ENCODE measurements around the gene GPR156.
A peak's percentile ranks its signal among the peaks of the same experiment; 100 is the strongest.

Gene GPR156

DNA sequence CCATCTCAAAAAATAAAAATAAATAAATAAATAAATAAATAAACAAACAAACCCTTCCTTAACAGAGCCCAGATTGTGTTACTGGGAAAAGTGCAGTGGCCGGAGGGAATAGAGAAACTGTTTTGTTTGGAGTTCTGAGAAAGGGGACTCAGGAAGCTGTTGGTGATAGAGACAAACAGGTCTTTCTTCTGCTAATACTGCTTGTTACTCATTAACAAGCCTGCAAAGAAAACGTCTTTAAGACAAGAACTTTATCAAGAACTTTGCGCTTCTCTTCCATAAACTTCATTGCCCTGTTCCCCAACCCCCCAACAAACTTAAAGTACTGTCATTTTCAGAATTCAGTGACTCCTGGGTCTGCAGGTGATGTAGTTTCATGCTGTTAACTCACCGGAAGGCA is 122.0 kb downstream of the GPR156 start:
- CTCF ChIA-PET: no interaction called here
- no peak overlapping the region for H3K27ac ChIP-seq (ENCODE audit: extremely low read depth, low read depth, low read length)
- H3K4me1 ChIP-seq (ENCODE audit: control insufficient read depth, insufficient read depth, low read length): no peaks in the 10 kb centered on the region
- no peaks in the 10 kb centered on the region for H3K9me3 ChIP-seq (ENCODE audit: control insufficient read depth, insufficient read depth, low read depth, low read length)
- no peaks in the 10 kb centered on the region for H3K36me3 ChIP-seq (ENCODE audit: control insufficient read depth in 2 of 2, insufficient read depth in 1 of 2, low read length in 2 of 2)
- no peak overlapping the region for H3K4me3 ChIP-seq (ENCODE audit: low read depth, low read length)
- TF ChIP-seq ZNF350 (tag by site-specific recombination; IDR thresholded peaks at IDR 0.05) (no peak), ZNF664 (tag by site-specific recombination; IDR thresholded peaks at IDR 0.05) (no peak), IKZF3 (tag by site-specific recombination; IDR thresholded peaks at IDR 0.05) (no peak), SP7 (tag by site-specific recombination; IDR thresholded peaks at IDR 0.05) (no peak)
- POLR2A ChIA-PET: no interaction called here

DNA sequence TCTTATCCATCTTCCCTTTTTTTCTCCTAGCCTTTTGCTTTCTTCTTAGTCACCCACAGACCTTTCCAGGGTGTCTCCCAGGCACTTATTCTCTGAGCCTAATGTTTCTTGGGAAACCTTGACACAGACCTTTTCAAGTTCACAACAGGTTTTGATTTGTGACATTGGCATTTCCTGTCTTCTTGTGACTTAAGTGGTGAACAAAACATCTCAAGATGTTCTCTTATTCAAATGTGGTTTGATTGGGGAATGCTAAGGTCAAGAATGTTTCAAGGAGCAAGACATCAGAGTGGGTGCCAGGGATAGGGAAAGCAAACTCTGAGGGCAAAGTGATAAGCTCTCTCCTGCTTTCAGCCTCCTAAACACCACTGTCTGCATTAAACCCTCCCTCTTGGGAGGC is 122.6 kb downstream of the GPR156 start:
- POLR2A ChIA-PET: no interaction called here
- H3K36me3 ChIP-seq (ENCODE audit: control insufficient read depth in 2 of 2, insufficient read depth in 1 of 2, low read length in 2 of 2): no peaks in the 10 kb centered on the region
- H3K4me3 ChIP-seq (ENCODE audit: low read depth, low read length): no peak overlapping the region
- CTCF ChIA-PET: no interaction called here
- H3K27ac ChIP-seq (ENCODE audit: extremely low read depth, low read depth, low read length): no peak overlapping the region
- TF ChIP-seq ZNF302 (tag by site-specific recombination; IDR thresholded peaks at IDR 0.05; ENCODE audit: low read depth): no peak
- no peaks in the 10 kb centered on the region for H3K9me3 ChIP-seq (ENCODE audit: control insufficient read depth, insufficient read depth, low read depth, low read length)
- H3K4me1 ChIP-seq (ENCODE audit: control insufficient read depth, insufficient read depth, low read length): no peaks in the 10 kb centered on the region

DNA sequence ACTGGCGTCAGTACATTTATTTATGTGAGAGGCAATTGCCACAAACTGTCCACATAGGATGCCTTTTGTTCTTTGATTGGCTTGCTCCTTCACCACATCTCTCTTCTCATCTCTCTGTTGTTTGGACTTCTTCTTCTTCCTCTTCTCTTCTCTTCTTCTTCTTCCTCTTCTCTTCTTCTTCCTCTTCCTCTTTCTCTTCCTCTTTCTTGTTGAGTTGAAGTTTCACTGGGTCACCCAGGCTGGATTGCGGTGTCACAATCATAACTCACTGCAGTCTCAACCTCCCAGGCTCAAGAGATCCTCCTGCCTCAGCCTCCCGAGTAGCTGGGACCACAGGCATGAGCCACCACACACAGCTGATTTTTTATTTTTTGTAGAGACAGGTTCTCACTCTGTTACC is 123.1 kb downstream of the GPR156 start:
- no peaks in the 10 kb centered on the region for H3K9me3 ChIP-seq (ENCODE audit: control insufficient read depth, insufficient read depth, low read depth, low read length)
- H3K4me3 ChIP-seq (ENCODE audit: low read depth, low read length): no peak overlapping the region
- CTCF ChIA-PET: no interaction called here
- no peaks in the 10 kb centered on the region for H3K4me1 ChIP-seq (ENCODE audit: control insufficient read depth, insufficient read depth, low read length)
- no peak overlapping the region for H3K27ac ChIP-seq (ENCODE audit: extremely low read depth, low read depth, low read length)
- POLR2A ChIA-PET: no interaction called here
- TF ChIP-seq TRIM28 (IDR thresholded peaks at IDR 0.05; ENCODE audit: borderline replicate concordance, low read length): no peak
- TF ChIP-seq, protein P1, sequence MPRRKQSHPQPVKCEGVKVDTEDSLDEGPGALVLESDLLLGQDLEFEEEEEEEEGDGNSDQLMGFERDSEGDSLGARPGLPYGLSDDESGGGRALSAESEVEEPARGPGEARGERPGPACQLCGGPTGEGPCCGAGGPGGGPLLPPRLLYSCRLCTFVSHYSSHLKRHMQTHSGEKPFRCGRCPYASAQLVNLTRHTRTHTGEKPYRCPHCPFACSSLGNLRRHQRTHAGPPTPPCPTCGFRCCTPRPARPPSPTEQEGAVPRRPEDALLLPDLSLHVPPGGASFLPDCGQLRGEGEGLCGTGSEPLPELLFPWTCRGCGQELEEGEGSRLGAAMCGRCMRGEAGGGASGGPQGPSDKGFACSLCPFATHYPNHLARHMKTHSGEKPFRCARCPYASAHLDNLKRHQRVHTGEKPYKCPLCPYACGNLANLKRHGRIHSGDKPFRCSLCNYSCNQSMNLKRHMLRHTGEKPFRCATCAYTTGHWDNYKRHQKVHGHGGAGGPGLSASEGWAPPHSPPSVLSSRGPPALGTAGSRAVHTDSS (tag by site-specific recombination; IDR thresholded peaks at IDR 0.05): peak; percentile 54; the same call in 1 of the 2 replicates
- H3K36me3 ChIP-seq (ENCODE audit: control insufficient read depth in 2 of 2, insufficient read depth in 1 of 2, low read length in 2 of 2): no peaks in the 10 kb centered on the region

DNA sequence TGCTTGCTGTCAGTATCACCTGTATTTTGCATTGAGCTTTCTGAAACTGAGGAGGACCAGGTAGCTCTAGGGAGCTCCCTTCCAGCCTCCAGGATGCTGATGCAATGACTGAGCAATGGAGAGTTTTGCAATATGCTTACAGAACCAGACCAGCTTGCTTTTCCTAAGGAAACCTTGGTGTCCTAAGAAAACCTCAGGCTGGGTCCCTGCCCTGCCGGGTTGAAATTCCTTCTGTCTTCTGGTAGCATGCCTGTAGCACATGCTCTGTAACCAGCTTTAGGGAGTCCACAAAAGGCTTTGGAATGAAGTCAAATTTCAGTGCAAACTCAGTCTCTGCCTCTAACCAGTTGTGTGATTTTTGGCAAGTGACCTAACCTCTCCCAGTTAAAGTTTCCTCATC is 125.0 kb downstream of the GPR156 start:
- Histone ChIP-seq H3K4me1 (ENCODE audit: control insufficient read depth, insufficient read depth, low read length) (no peaks in the 10 kb centered on the region), H3K4me3 (ENCODE audit: low read depth, low read length) (no peak overlapping the region), H3K9me3 (ENCODE audit: control insufficient read depth, insufficient read depth, low read depth, low read length) (no peaks in the 10 kb centered on the region), H3K27ac (ENCODE audit: extremely low read depth, low read depth, low read length) (no peak overlapping the region), H3K36me3 (ENCODE audit: control insufficient read depth in 2 of 2, insufficient read depth in 1 of 2, low read length in 2 of 2) (no peaks in the 10 kb centered on the region)
- ChIA-PET POLR2A (interaction anchor here (1.4 kb wide), 1 partner anchor 66 kb away, joined by 6 read pairs; the partner anchor contains the start of gene GSK3B), CTCF (interaction anchor here (0.8 kb wide), 1 partner anchor 257 kb away, joined by 3 read pairs; no protein-coding TSS in a partner anchor)
- TF ChIP-seq ZNF335 (tag by site-specific recombination; conservative IDR thresholded peaks at IDR 0.05) (0 out of 2 replicates have a peak, but pooled peaks have one; percentile 23), ZNF596 (tag by site-specific recombination; IDR thresholded peaks at IDR 0.05) (no peak), ZNF274 (IDR thresholded peaks at IDR 0.05; ENCODE audit: low read length) (no peak), ZNF274 (tag by site-specific recombination; IDR thresholded peaks at IDR 0.05; ENCODE audit: borderline replicate concordance) (no peak), ZNF660 (tag by site-specific recombination; IDR thresholded peaks at IDR 0.05) (0 out of 2 replicates have a peak, but pooled peaks have one; percentile 21), ZNF521 (tag by site-specific recombination; IDR thresholded peaks at IDR 0.05) (no peak), ZFP41 (tag by site-specific recombination; IDR thresholded peaks at IDR 0.05; ENCODE audit: borderline replicate concordance) (no peak), ZNF350 (tag by site-specific recombination; IDR thresholded peaks at IDR 0.05) (no peak), ZNF223 (tag by site-specific recombination; IDR thresholded peaks at IDR 0.05) (no peak), ZNF423 (tag by site-specific recombination; IDR thresholded peaks at IDR 0.05) (no peak), ZNF366 (tag by site-specific recombination; conservative IDR thresholded peaks at IDR 0.05) (no peak)
- TF ChIP-seq, protein P2, sequence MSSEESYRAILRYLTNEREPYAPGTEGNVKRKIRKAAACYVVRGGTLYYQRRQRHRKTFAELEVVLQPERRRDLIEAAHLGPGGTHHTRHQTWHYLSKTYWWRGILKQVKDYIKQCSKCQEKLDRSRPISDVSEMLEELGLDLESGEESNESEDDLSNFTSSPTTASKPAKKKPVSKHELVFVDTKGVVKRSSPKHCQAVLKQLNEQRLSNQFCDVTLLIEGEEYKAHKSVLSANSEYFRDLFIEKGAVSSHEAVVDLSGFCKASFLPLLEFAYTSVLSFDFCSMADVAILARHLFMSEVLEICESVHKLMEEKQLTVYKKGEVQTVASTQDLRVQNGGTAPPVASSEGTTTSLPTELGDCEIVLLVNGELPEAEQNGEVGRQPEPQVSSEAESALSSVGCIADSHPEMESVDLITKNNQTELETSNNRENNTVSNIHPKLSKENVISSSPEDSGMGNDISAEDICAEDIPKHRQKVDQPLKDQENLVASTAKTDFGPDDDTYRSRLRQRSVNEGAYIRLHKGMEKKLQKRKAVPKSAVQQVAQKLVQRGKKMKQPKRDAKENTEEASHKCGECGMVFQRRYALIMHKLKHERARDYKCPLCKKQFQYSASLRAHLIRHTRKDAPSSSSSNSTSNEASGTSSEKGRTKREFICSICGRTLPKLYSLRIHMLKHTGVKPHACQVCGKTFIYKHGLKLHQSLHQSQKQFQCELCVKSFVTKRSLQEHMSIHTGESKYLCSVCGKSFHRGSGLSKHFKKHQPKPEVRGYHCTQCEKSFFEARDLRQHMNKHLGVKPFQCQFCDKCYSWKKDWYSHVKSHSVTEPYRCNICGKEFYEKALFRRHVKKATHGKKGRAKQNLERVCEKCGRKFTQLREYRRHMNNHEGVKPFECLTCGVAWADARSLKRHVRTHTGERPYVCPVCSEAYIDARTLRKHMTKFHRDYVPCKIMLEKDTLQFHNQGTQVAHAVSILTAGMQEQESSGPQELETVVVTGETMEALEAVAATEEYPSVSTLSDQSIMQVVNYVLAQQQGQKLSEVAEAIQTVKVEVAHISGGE (tag by site-specific recombination; conservative IDR thresholded peaks at IDR 0.05; ENCODE audit: low read depth): no peak
- TF ChIP-seq, protein P3, sequence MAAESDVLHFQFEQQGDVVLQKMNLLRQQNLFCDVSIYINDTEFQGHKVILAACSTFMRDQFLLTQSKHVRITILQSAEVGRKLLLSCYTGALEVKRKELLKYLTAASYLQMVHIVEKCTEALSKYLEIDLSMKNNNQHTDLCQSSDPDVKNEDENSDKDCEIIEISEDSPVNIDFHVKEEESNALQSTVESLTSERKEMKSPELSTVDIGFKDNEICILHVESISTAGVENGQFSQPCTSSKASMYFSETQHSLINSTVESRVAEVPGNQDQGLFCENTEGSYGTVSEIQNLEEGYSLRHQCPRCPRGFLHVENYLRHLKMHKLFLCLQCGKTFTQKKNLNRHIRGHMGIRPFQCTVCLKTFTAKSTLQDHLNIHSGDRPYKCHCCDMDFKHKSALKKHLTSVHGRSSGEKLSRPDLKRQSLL (tag by site-specific recombination; IDR thresholded peaks at IDR 0.05): peak; percentile 46; the same call in 1 of the 2 replicates
